ENCODE data around the gene NNMT.

The NNMT gene

DNA sequence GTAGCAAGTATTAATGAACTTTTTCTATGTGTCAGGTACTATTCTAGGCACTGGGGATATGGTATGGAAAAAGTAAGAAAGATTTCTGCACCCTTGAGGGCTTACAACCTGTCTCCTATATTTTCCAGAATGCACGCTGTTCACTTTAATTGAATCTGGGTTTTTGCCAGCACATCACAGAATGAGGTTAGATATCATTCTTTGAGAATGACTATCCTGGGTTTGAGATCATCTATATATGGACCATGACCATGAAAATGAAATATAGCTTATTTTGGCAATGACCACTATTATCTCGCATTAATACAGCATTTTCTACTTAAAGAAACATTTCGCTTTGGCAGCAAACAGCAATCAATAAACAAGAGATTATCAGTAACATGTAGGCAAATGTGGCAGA is 57.2 kb downstream of the NNMT start:
- no peak for DNase-seq

DNA sequence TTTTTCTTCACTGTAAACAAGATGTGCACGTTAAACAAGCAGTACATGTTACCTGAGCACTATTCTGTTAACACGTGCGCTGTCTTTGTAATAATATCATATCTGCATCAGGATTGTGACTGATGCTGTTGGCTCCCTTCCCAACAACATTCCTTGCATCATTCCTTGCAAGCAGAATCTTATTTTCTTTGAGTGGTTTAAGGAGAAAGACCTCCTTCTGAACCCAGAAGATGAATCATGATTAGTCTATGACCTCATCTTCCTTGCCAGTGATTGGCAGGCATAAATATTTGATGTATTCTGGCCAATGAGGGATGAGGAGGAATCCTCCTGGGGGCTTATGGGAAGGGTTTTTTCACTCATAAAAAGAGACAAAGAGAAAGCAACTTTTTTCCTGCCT is 57.9 kb downstream of the NNMT start:
- no peak for DNase-seq

DNA sequence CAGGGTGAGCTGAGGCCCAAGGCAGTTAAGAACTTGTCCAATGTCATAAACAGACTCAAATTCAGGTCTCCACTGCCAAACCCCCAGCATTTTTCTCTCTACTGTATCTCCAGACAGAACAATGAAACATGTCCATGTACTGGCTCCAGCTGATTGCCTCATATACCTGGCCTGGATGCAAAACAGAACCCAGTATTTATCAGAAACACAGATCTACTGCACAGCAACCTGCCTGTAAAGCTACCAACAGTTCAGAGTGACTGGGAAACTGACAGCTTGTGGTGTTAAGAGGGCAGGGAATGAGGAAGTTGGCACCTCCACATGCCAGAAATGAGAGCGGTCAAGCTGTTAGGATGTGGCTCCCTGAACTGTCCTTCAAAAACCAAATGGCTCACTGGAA is 62.5 kb downstream of the NNMT start:
- DNase-seq, result no peak

DNA sequence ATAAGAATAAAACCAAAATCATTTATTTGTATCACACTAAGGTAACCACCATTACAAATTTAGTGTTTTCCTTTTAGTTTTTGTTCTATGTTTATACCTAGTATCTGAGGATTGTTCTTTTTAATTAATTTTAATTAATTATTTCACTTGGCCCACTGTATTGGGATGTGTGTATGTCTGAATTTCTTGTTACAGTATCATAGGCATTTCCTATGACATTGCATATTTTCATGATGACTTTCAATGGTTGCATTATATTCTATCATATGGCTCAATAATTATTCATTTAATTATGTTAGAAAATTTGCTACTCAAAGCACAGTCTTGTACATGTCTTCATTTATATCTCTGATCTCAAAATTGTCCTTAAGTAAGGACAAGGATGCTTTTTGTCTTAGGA is 63.1 kb downstream of the NNMT start:
- DNase-seq, result no peak

DNA sequence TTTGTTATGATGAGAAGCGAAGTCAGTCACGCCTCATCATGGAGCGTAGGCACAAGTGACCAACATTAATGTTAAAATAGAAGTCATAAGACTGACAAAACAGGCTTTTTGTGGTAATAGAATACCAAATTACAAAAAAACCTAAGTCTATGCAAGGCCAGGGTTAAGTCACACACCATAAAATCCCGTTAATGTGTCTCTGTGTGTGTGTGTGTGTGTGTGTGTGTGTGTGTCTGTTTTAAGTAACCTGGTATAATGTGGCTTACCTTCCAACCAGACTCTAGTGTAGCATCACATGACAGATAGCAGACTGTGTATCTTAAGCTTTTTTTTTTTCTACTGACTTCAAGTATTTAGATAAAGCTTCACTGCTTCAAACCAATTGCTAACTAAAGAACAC is 66.1 kb downstream of the NNMT start:
- no peak for DNase-seq

DNA sequence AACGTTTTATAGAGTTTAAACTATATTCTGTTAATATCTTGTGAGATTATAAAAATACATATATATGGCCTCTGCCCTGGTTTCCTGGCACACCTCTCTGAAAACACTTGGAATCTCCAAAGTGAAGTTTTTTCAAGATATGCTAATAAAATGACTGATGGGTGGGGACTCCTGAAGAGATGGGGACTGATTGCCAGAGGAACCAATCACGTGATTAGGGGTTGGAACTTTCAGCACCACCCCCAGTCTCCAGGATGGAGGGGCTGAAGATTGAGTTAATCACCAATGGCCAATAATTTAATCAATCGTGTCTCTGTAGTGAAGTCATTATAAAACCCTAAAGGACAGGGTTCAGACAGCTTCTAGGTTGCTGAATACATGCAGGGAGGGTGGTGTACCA is 66.8 kb downstream of the NNMT start:
- DNase-seq, result no peak

Measured in hippocampal formation (tissue), 2 donors.